GM04504 (cell line): ENCODE data around the gene HNRNPA3.
"Not testable (repeated sequence)": the region's sequence is repeated elsewhere in the genome, so short reads cannot be mapped to it uniquely, and the experiment has no call there.

Source experiments
- DNase-seq: peaks from one replicate; pipeline ENCODE4 v3.0.0-alpha.2; 2012; ENCODE audit warnings: low read depth

HNRNPA3 gene

DNA sequence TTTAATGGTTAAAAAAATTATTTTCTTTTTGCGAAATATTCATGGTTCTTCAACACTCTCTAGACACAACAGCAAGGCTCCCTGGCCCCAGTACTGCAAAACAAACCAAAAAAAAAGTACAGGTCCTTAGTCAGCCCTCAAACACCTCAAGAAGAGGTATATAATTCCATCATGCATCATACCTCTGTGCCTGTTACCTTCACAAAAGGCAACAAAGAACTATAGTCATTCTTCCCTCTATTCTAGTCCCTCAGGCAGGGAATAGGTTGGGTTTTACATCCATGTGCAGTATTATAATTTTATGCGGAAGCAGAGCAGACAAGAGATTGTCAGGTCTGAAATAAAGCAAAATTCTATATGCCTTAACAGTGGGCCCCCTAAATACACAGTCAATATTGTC lies 43.4 kb downstream of the HNRNPA3 start:
- DNase-seq, result no peak

GRCh38 chr2:177256695-177257094 lies 44.1 kb downstream of the HNRNPA3 start:
- no peak for DNase-seq

DNA sequence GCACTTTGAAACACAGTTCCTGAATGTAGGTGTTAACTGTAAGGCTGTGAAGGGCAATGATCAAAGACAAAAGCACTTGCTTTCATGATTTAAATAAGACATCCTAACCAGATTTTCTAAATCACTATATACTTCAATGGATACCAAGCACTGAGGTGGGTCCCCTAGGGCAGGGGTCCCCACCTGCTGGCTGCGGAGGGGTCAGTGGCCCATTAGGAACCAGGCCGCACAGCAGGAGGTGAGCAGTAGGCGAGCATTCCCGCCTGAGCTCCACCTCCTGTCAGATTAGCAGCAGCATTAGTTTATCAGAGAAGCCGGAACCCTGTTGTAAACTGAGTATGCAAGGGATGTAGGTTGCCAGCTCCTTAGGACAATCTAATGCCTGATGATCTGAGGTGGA lies 44.9 kb downstream of the HNRNPA3 start:
- no peak for DNase-seq

GRCh38 chr2:177258059-177258458 lies 45.5 kb downstream of the HNRNPA3 start:
- DNase-seq, result no peak

DNA sequence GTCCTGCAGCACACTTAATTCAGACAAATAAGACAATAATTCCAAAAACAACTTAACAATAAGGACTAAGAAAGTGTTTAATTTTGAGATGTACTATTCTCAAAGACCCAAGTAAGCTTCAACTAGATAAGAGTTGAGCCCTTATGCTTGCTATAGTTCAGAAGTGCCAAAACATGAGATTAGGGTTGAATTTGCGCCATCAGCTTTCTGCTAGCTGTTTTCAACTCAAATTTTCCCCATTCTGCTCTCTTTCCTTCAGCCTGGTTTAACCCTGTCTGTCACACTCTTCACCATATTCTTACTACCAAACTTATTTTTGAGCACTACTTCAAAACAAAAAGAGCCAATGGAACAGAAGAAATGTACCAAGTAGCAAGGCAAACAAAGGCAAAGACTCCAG lies 47.8 kb downstream of the HNRNPA3 start:
- no peak for DNase-seq

- no peak for DNase-seq
Measured at GRCh38 chr2:177261116-177262060, 48.8 kb downstream of the HNRNPA3 start.

DNA sequence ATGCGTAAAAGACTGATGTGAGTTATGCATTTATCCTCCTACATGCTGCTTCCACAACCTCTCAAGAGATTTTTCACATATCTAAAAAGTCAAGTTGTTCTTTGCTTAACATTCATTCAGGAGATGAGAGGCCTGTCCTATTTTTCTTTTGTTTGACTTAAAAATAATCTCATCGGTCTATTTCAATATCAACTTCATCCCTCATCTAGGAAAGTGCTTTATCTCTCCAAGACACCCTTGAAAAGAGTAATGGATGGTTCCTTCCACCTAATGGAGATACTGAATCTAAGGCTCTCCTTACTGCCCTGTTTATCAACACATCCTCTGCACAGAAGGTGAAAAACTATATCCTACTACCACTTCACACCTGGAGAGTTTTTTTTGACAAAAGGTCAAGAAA lies 49.5 kb downstream of the HNRNPA3 start:
- DNase-seq, result no peak

DNA sequence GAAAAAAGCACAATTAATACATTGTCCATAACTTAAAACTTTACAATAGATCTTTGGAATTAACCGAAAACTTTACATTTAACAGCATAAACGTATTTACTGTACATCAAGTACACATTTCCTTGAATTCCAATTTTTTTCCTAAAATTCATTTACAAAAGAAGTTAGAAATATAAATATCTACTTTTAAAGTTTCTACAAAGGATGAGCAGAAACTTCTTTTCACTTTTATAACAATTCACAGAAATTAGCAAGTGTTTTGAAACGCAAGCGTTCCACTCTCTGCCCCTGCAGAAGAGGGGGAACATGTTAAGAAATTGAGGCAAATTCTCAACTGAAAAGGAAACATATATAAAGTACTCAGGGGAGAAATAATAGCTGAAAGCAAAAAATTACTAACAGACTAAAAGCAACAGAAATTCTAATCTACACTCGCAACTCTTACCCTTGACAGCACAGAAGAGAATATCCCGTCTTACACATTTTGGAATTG lies 50.4 kb downstream of the HNRNPA3 start:
- no peak for DNase-seq

DNA sequence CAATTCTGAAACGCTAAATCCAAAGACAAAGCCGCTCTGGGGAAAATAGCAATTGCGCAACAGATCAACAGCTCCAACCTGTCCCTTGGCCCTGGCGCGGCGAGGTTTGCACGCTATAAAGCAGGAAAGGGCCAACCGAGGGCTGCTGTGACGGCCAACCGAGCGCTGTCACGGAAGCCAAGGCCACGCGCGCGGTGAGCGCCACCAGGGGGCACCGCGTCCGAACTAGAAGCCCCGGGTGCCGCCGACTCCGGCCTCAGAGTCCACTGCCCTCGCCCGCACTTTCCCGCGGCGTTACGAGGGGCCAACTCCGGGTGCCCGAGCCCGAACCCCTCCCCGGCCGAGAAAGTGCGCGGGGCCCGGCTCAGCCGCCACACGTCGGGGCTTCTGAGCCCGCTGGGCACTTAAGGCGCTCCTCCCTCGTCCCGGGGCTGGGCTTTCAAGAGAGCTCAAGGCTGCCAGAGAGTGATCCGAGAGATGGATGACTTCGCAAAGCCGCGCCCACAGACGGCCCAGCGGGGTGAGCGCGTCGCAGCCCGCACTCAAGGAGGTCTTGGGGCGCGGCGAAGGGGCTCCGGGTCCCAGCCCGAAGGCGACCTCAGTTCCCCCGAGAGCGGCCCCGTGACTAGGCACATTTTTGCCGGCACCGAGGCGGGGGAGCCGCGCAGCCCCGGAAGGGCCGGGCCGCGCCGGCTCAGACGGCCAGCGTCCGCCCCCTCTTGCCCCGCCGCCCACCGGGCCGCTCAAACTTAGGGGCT lies 51.0 kb downstream of the HNRNPA3 start:
- peak; percentile 97 for DNase-seq

- DNase-seq, result no peak
Measured at GRCh38 chr2:177264209-177264692, 51.7 kb downstream of the HNRNPA3 start.

GRCh38 chr2:177264693-177265587 lies 52.3 kb downstream of the HNRNPA3 start, which contains the start of gene NFE2L2:
Gene NFE2L2, minus strand, starts transcription at chr2:177264727. Its CDS starts 151 bp downstream, at chr2:177264576.
- peak; percentile 79 for DNase-seq

- no peak for DNase-seq
Measured at GRCh38 chr2:177265824-177266817, 53.5 kb downstream of the HNRNPA3 start.

- not testable (repeated sequence) for DNase-seq
Measured at GRCh38 chr2:177266955-177267354, 54.4 kb downstream of the HNRNPA3 start.

DNA sequence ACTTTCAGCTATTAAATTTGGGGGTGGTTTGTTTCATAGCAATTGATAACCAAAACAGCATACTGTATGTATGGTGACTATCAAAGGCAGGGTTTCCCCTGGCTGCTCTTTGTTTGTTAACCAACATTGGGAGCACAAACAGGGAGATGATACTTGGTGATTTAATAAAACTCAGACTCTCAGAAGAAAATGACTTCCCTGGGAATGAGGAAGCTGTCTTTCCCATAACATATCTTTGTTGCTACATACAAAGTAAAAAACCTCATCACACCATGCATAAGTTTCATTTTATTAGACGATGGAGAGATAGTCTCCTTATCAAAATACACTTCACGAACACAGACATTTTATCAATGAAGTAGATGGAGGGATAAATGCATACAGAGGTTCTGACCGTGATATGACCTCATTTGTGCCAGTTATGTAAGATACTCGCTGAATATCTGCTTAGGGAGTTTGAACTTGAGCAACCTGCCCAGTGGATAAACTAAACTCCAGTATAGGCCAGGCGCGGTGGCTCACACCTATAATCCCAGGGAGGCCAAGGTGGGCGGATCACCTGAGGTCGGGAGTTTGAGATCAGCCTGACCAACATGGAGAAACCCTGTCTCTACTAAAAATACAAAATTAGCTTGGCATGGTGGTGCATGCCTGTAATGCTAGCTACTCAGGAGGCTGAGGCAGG lies 55.7 kb downstream of the HNRNPA3 start:
- no peak for DNase-seq

GRCh38 chr2:177268901-177269300 lies 56.3 kb downstream of the HNRNPA3 start:
- no peak for DNase-seq

DNA sequence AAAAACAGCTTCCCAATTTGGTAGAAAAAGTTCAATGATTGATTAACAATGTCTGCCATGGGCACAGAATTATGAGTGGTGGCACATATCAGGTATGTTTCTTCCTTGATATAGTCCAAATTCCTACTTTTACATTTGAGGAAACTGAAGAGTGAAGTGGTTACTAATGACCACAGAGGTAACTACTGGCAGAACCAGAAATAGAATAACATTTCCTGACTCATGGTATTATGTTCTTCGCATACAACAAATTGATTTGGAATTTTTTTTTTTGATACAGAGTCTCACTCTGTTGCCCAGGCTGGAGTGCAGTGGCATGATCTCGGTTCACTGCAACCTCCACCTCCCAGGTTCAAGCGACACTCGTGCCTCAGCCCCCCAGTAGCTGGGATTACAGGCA lies 57.9 kb downstream of the HNRNPA3 start:
- DNase-seq, result no peak

DNA sequence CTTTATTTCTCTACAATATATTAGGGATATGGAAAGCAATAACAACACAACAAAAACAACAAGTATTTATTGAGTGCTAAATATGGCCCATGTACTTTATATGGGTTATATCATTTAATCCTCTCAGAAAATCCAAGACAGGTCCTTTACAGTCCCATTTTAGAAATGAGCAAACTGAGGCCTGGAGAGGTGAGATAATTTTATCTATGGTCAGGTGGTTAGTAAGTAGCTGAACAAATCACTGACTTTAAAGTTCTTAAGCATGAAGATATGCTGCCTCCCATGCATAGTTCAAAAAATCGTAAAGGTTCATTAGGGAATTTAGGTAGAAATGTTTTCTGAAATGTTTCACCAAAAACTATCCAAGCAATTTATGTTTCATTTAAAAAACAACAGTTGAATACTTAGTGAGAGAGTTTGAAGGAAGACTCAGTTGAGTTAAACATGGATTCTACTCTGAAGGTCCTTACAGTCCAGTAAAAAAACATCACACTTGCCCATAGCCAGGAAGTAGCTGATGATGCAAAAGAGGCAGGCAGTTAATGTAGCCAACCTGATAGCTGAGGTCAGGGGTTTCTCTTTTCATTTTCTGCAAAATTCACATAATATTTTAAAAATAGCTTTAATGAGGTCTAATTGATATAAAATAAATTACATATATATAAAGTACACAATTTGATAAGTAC lies 59.5 kb downstream of the HNRNPA3 start:
- DNase-seq, result no peak

DNA sequence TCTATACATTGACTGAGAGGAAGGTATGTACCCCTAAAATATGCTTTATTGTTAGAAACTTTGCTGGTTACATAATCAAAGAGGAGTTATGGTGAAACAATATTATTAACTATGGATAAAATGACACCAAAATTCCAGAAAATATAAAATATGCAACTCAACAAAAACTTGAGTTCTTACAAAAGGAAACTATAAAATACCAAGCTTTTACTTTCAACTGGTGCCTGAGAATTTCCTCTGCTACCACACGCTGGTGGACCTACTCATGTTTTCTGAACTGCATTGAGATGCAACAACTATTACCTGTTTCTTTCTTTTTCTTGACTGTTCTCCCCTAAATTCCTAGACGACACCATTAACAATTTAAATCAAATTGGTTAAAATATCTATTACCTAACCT lies 60.2 kb downstream of the HNRNPA3 start:
- DNase-seq, result no peak

GRCh38 chr2:177273408-177273807 lies 60.8 kb downstream of the HNRNPA3 start:
- no peak for DNase-seq
